Kidney epithelial cell (primary cell): Measurements from ENCODE around the gene SPATA13. TPM values are rescaled to one million over a fixed set of nuclear protein-coding genes. Genes with fewer than 3 reads are reported as not detected.
A peak's percentile ranks its signal among the peaks of the same experiment; 100 is the strongest.
"Not testable (repeated sequence)": the region's sequence is repeated elsewhere in the genome, so short reads cannot be mapped to it uniquely, and the experiment has no call there.

Source experiments
- DNase-seq: peaks from one replicate; pipeline ENCODE4 v3.0.0-alpha.2; 2010; ENCODE audit warnings: low read depth
- H3K27me3 ChIP-seq: 2 replicates; pipeline ENCODE4 v1.6.0; 2011; ENCODE audit warnings: low read length; ENCODE audit not compliant: control insufficient read depth, insufficient read depth
- H3K36me3 ChIP-seq: 2 replicates; pipeline ENCODE4 v1.5.1; 2011; ENCODE audit warnings: low read length; ENCODE audit not compliant: control insufficient read depth, insufficient read depth
- H3K4me3 ChIP-seq: 2 replicates; pipeline ENCODE4 v1.5.1; 2011; ENCODE audit warnings: low read depth, mild to moderate bottlenecking, control low read depth, low read length
- CTCF ChIP-seq: IDR thresholded peaks from 2 replicates; pipeline ENCODE4 v1.5.1; 2011; ENCODE audit warnings: mild to moderate bottlenecking, moderate library complexity, low read length, control low read depth, inconsistent platforms; ENCODE audit not compliant: insufficient read depth, poor library complexity, severe bottlenecking
- total RNA-seq: library from RNA; depleted of rRNA; stranded (reverse); fragments of >200 nt; gene quantifications from 2 replicates; pipeline ENCODE4 v1.2.3, GENCODE V29; 2015

SPATA13 gene
- total RNA-seq, 1 donor from 2014 or later: 11.3 TPM

GRCh38 chr13:24340608-24340955, 180.1 kb downstream of the SPATA13 start:
- H3K27me3 ChIP-seq: no peaks in the 10 kb centered on the region
- H3K4me3 ChIP-seq: no peak overlapping the region
- TF ChIP-seq CTCF: no peak
- DNase-seq: no peak
- no peaks in the 10 kb centered on the region for H3K36me3 ChIP-seq

DNA sequence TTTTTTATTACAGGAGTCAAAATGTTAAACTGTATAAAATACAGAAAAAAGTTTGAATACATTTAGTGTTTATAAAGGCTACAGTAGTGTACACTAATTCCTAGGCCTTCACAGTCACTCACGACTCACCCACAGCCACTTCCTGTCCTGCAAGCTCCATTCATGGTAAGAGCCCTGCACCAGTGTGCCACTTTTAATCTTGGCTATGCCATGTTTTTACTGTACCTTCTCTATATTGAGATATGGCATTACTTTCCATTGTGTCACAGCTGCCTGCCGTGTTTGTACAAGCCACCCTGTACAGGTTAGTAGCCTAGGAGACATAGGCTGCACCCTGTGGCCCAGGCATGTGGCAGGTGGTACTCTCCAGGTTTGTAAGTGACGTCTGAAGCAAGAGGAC, 180.9 kb downstream of the SPATA13 start:
- no peak for DNase-seq
- H3K4me3 ChIP-seq: no peak overlapping the region
- no peaks in the 10 kb centered on the region for H3K36me3 ChIP-seq
- TF ChIP-seq CTCF: no peak
- H3K27me3 ChIP-seq: no peaks in the 10 kb centered on the region

- H3K27me3 ChIP-seq: no peaks in the 10 kb centered on the region
- H3K36me3 ChIP-seq: no peaks in the 10 kb centered on the region
- no peak for TF ChIP-seq CTCF
- H3K4me3 ChIP-seq: no peak overlapping the region
- DNase-seq: no peak
These were observed 187.9 kb downstream of the SPATA13 start for GRCh38 chr13:24348385-24348784.

DNA sequence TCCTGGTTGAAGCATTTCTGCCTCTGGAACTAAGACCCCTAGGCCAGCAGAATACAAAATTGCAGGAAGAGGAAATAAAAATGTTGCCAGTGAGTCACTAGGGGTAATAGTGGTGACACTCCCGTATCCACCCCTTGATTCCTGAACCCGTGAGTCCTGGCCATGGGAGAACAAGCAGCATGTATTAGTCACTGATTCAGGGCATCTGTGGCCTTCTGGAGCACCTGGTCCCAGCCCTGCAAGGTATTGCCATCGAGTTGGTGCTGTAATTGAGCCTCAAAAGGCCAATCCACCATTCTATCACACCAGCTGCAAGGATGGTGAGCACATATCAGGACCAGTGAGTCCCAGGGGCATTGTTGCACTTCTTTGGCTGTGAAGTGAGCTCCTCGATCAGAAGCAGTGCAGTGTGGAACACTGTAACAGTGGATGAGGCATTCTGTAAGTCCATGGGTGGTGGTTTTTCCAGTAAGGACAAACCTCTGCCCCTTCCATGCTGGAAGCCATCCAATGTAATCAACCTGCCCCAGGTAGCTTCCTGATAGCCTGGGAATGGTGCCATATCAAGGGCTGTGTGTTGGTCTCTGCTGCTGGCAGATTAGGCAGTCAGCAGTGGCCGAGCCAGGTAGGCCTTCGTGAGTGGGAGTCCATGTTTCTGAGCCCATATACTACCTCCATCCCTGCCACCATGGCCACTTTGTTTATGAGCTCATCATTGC, 188.4 kb downstream of the SPATA13 start:
- Histone ChIP-seq H3K36me3 (no peaks in the 10 kb centered on the region), H3K27me3 (no peaks in the 10 kb centered on the region), H3K4me3 (no peak overlapping the region)
- peak; percentile 62 for DNase-seq
- no peak for TF ChIP-seq CTCF

GRCh38 chr13:24349778-24350664, 189.5 kb downstream of the SPATA13 start:
- DNase-seq, H3K4me3 ChIP-seq, H3K27me3 ChIP-seq, H3K36me3 ChIP-seq: not testable (repeated sequence)

DNA sequence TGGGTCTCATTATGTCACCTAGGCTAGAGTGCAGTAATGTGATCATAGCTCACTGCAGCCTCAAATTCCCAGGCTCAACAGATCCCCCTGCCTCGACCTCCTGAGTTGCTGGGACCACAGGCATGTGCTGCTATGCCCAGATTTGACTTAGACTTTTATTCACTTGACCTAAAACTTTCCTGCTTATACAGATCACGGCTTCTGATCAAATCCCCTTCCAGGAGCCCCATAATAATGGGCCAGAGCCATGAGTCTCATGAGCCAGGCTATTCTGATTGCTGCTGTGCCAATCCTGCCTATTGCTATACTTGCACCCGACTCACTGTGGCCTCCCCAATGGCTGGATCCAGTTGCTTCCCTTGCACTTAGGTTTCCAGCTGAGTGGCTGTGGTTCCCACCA, 190.9 kb downstream of the SPATA13 start:
- Histone ChIP-seq H3K36me3 (no peaks in the 10 kb centered on the region), H3K27me3 (no peaks in the 10 kb centered on the region), H3K4me3 (no peak overlapping the region)
- TF ChIP-seq CTCF: no peak
- DNase-seq: no peak
